ENCODE measurements around the gene TESMIN.

The TESMIN gene

DNA sequence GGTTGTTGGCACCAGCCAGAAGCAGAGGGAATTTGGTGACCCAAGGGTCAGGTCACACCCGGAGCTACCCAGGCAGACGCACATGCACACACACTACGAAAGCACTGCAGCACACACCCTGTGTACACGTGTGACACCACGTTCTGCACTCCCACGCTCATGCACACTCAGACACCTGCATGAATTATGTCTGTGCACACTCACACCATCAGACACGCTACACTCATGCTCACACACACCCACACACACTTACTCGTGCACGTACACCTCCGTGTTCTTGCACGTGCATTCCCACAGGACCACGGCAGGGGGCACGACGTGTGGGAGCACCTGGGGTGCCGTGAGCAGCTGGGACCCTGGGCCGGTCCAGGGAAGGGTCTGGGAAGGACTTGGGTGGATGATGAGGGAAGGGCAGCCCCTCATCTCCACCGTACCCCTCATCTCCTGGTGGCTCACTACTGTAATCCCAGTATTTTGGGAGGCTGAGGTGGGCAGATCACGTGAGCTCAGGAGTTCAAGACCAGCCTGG, 87.8 kb downstream of the TESMIN start:
- intact Hi-C loops (cut with DNase I; ENCODE audit: low total_unique reads) = no loop called here
- no peak for TF ChIP-seq CTCF (IDR thresholded peaks at IDR 0.05)
- Histone ChIP-seq H3K4me3 (no peak overlapping the region), H3K27me3 (peaks cover 0 to 38% of the 10 kb centered on the region in 2 donors), H3K36me3 (no peaks in the 10 kb centered on the region), H3K4me1 (peaks cover 0 to 5% (median 0%) of the 10 kb centered on the region in 4 donors), H3K27ac (no peak overlapping the region), H3K9me3 (no peaks in the 10 kb centered on the region)
- DNase-seq = peak in 1 of 2 donors; percentile 55

DNA sequence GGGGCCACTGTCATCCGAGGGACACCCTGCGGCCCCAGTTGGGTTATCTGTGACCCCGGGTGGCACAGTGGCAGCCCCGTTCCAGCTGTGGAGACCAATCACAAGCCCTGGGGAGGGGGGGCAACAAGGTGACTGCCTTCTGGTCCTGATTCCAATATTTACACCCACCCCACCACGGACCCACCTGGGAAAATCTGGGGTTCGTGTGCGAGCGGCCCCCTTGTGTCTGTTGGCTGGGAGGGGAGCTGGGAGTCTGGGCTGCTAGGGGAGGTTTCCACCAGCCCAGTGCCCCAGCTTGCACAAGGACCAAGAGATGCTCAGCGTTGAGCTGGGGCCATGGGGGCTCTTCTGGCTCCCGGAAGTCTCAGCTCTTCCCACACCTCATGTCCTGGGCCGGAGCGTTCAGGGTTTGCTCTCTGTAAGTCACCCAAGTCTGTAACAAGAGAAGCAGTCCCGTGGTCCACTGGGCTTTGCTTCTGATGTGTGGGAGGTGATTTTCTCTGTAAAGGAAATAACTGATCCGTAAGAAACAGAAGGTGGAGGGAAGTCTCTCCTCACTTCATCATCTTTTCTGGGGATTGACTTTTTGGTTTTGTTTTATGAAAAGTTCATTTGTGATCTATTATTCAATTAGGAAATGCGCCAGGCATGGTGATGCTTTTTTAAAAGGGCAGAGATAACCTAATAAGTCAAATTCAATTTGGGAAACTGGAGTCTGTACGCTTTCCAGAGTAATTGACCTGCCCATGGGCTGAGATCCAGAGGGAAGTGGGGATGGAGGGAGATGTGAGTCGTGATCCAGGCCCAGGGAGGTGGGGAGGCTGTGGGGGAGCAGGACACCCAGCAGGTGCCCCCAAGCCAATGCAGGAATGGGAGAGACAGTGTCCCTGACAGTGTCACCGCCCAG, 89.4 kb downstream of the TESMIN start:
- DNase-seq = peak; percentile 18 to 50

GRCh38 chr11:68661014-68661413, 90.3 kb downstream of the TESMIN start:
- Histone ChIP-seq H3K9me3 (no peaks in the 10 kb centered on the region), H3K27ac (no peak overlapping the region), H3K4me1 (peaks cover 0 to 5% (median 0%) of the 10 kb centered on the region in 4 donors), H3K36me3 (no peaks in the 10 kb centered on the region), H3K27me3 (peaks cover 0 to 42% of the 10 kb centered on the region in 2 donors), H3K4me3 (no peak overlapping the region)
- TF ChIP-seq CTCF (IDR thresholded peaks at IDR 0.05) = no peak
- DNase-seq = peak in 1 of 2 donors; percentile 9
- intact Hi-C loops (cut with DNase I; ENCODE audit: low total_unique reads) = no loop called here

More for the DNA sequence above, 89.4 kb downstream of the TESMIN start:
- H3K4me3 ChIP-seq = no peak overlapping the region
- TF ChIP-seq CTCF (IDR thresholded peaks at IDR 0.05) = no peak
- H3K27ac ChIP-seq = no peak overlapping the region
- intact Hi-C loops (cut with DNase I; ENCODE audit: low total_unique reads) = no loop called here
- H3K9me3 ChIP-seq = no peaks in the 10 kb centered on the region
- H3K36me3 ChIP-seq = no peaks in the 10 kb centered on the region
- peaks cover 0 to 5% (median 0%) of the 10 kb centered on the region in 4 donors for H3K4me1 ChIP-seq
- peaks cover 0 to 38% of the 10 kb centered on the region in 2 donors for H3K27me3 ChIP-seq

DNA sequence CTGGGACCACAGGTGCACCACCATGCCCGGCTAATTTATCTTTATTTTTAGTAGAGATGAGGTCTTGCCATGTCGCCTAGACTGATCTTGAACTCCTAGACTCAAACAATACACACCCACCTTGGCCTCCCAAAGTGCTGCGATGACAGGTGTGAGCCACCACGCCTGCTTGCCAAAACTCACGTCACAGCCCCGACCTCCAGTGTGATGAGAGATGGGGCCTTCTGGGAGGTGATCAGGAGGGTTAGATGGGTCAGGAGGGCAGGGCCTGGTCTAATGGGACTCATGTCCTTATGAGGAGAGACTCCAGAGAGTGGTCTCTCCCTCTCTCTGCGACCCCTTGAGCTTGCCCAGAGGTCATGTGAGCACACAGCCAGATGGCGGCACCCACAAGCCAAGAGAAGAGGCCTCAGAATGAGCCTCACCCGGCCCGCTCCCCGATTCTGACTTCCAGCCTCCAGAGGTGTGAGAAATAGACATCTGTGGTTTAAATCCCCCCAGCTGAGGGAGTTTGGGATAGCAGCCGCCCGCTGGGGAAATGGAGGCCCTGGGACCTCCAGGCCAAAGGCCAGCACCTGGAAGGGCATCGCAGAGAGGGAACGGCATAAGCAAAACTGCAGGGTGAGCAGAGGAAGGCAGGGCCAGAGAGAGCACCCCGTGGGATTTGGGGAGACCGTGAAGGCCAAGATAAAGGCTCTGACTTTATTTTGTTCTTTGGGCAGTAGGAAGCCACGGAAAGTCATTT, 91.1 kb downstream of the TESMIN start:
- DNase-seq = no peak
- H3K27ac ChIP-seq = no peak overlapping the region
- TF ChIP-seq CTCF (IDR thresholded peaks at IDR 0.05) = no peak
- H3K27me3 ChIP-seq = peaks cover 0 to 43% of the 10 kb centered on the region in 2 donors
- H3K9me3 ChIP-seq = no peaks in the 10 kb centered on the region
- peaks cover 0 to 5% (median 0%) of the 10 kb centered on the region in 4 donors for H3K4me1 ChIP-seq
- H3K36me3 ChIP-seq = no peaks in the 10 kb centered on the region
- H3K4me3 ChIP-seq = no peak overlapping the region
- intact Hi-C loops (cut with DNase I; ENCODE audit: low total_unique reads) = no loop called here

DNA sequence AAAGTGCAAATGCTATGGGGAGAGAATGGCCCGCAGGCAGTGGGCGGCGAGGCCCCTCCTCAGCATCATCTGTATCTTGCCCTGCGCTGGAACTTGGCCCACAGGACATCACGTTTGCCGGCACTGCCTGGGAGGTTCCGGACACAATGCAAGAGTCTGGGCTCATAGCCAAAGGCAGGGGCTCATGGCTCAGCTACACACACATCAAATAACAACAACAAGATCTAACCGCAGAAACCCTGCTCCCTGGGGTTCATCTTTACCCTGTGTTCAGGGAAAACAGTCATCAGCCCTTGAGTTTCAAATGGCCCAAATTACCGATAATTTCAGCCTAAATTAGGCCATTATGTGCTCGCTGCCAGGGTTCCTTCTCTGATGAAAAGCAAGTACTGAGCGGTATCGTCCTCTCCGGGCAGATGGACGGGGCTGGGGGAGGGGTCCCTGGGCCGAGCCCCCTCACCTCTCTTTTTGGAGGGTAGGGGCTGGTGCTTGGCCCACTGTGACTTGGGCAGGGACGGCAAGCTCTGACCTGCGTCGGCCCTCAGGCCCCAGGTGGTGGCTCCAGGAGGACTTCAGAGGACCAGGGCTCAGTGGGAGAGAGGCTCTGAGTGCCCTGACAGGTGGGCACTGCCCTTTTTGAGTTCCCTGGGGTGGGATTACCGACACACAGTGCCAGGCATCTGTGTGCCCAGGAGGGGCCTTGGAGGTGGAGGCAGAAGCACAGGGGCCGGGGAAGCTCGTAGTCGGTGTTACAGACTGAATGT, 92.0 kb downstream of the TESMIN start:
- no peak for TF ChIP-seq CTCF (IDR thresholded peaks at IDR 0.05)
- H3K36me3 ChIP-seq = no peaks in the 10 kb centered on the region
- peak; percentile 66 to 77 for DNase-seq
- H3K27ac ChIP-seq = no peak overlapping the region
- peaks cover 0 to 37% of the 10 kb centered on the region in 2 donors for H3K27me3 ChIP-seq
- no peak overlapping the region for H3K4me3 ChIP-seq
- peaks cover 0 to 5% (median 0%) of the 10 kb centered on the region in 4 donors for H3K4me1 ChIP-seq
- intact Hi-C loops (cut with DNase I; ENCODE audit: low total_unique reads) = no loop called here
- peaks cover 0 to 4% (median 0%) of the 10 kb centered on the region in 3 donors for H3K9me3 ChIP-seq
